IMR-90 (cell line): ENCODE results near the gene MSL3B.

Source experiments
- ATAC-seq: fragments of 200-7000 bp; cut with Tn5 transposase; 2 replicates; pipeline ENCODE4 v1.9.1; 2020; ENCODE audit warnings: low read depth, mild to moderate bottlenecking, moderate library complexity
- BruUV-seq: library from RNA; stranded (reverse); fragments of 400-500 nt; replicated peaks from 2 replicates; lab custom pipeline; 2021; lab: Mats Ljungman, UMichigan
- CTCF ChIA-PET: fragments of 300-600 bp; formaldehyde crosslinking; extraction: SDS; loops from one replicate; lab custom pipeline; 2021; ENCODE audit warnings: antibody characterized with exemption; lab: Yijun Ruan, JAX
- POLR2A ChIA-PET: fragments of 300-600 bp; sonication (Branson Sonifier 250); formaldehyde crosslinking; loops from one replicate; lab custom pipeline; 2022; ENCODE audit warnings: antibody characterized with exemption; ENCODE audit not compliant: unreplicated experiment; lab: Charles Lee
- DNase-seq: peaks from one replicate; pipeline ENCODE4 v3.0.0; 2013
- H2AFZ ChIP-seq: replicated peaks from 2 replicates; pipeline ENCODE3; 2013; ENCODE audit warnings: low read length, mild to moderate bottlenecking; ENCODE audit not compliant: poor library complexity
- H2AK5ac ChIP-seq: 2 replicates; pipeline ENCODE4 v1.6.1; 2013; ENCODE audit warnings: low read depth, low read length, inconsistent platforms
- H2AK9ac ChIP-seq: replicated peaks from 2 replicates; pipeline ENCODE3; 2013; ENCODE audit warnings: mild to moderate bottlenecking, low read depth, low read length, moderate library complexity; ENCODE audit not compliant: poor library complexity
- H2BK120ac ChIP-seq: 2 replicates; pipeline ENCODE4 v1.6.1; 2013; ENCODE audit warnings: low read depth, low read length, inconsistent platforms
- H2BK15ac ChIP-seq: 3 replicates; pipeline ENCODE4 v1.6.1; 2013; ENCODE audit warnings: low read depth, low read length, inconsistent platforms
- H2BK20ac ChIP-seq: 2 replicates; pipeline ENCODE4 v1.6.1; 2013; ENCODE audit warnings: low read depth, mild to moderate bottlenecking, inconsistent platforms, low read length, moderate library complexity
- H2BK5ac ChIP-seq: 2 replicates; pipeline ENCODE4 v1.6.1; 2013; ENCODE audit warnings: mild to moderate bottlenecking, low read depth, low read length, inconsistent platforms; ENCODE audit not compliant: poor library complexity, severe bottlenecking
- H3K14ac ChIP-seq: replicated peaks from 2 replicates; pipeline ENCODE4 v1.6.1; 2013; ENCODE audit warnings: low read depth, low read length, inconsistent platforms
- H3K18ac ChIP-seq: 2 replicates; pipeline ENCODE4 v1.6.1; 2013; ENCODE audit warnings: low read depth, low read length, control low read depth
- H3K23ac ChIP-seq: 2 replicates; pipeline ENCODE4 v1.6.1; 2013; ENCODE audit warnings: low read depth, low read length, inconsistent platforms
- H3K27ac ChIP-seq: 2 replicates; pipeline ENCODE4 v1.5.1; 2013; ENCODE audit warnings: mild to moderate bottlenecking, control low read depth, low read length; ENCODE audit not compliant: insufficient read depth
- H3K27me3 ChIP-seq: 2 replicates; pipeline ENCODE4 v1.6.1; 2013; ENCODE audit warnings: low read length; ENCODE audit not compliant: control insufficient read depth, insufficient read depth
- H3K36me3 ChIP-seq: 2 replicates; pipeline ENCODE4 v1.6.1; 2013; ENCODE audit warnings: low read length, mixed read lengths; ENCODE audit not compliant: control insufficient read depth, insufficient read depth
- H3K4ac ChIP-seq: 2 replicates; pipeline ENCODE4 v1.6.1; 2013; ENCODE audit warnings: low read depth, low read length, inconsistent platforms
- H3K4me1 ChIP-seq: 2 replicates; pipeline ENCODE4 v1.6.1; 2013; ENCODE audit warnings: low read length, mixed read lengths; ENCODE audit not compliant: control insufficient read depth, insufficient read depth
- H3K4me2 ChIP-seq: 2 replicates; pipeline ENCODE4 v1.6.1; 2013; ENCODE audit warnings: low read depth, mild to moderate bottlenecking, control low read depth, low read length, moderate library complexity
- H3K4me3 ChIP-seq: 2 replicates; pipeline ENCODE4 v1.5.1; 2013; ENCODE audit warnings: low read depth, mild to moderate bottlenecking, control low read depth, low read length, moderate library complexity; ENCODE audit not compliant: insufficient read depth
- H3K56ac ChIP-seq: 2 replicates; pipeline ENCODE4 v1.6.1; 2013; ENCODE audit warnings: low read length, inconsistent platforms; ENCODE audit not compliant: insufficient read depth; ENCODE audit errors: extremely low read depth
- H3K79me1 ChIP-seq, 2 experiments: 2 replicates each; pipeline ENCODE4 v1.6.1; 2013; ENCODE audit warnings: low read length in 2 of 2, inconsistent platforms in 1 of 2, low read depth in 1 of 2
- H3K9ac ChIP-seq: 2 replicates; pipeline ENCODE4 v1.6.1; 2013; ENCODE audit warnings: low read depth, low read length, control low read depth
- H3K9me1 ChIP-seq: 2 replicates; pipeline ENCODE4 v1.6.1; 2013; ENCODE audit warnings: low read length, inconsistent platforms; ENCODE audit not compliant: insufficient read depth
- H3K9me3 ChIP-seq: 2 replicates; pipeline ENCODE4 v1.6.1; 2013; ENCODE audit warnings: low read length; ENCODE audit not compliant: control insufficient read depth, insufficient read depth
- H4K20me1 ChIP-seq: 2 replicates; pipeline ENCODE4 v1.6.1; 2013; ENCODE audit warnings: low read length, inconsistent platforms; ENCODE audit not compliant: insufficient read depth
- H4K5ac ChIP-seq: 2 replicates; pipeline ENCODE4 v1.6.1; 2013; ENCODE audit warnings: mild to moderate bottlenecking, low read depth, low read length, control low read depth
- H4K8ac ChIP-seq, 2 experiments: 2 replicates each; pipeline ENCODE4 v1.6.1; 2013; ENCODE audit warnings: low read depth in 2 of 2, low read length in 2 of 2, control low read depth in 1 of 2, inconsistent platforms in 1 of 2
- H4K91ac ChIP-seq: 2 replicates; pipeline ENCODE4 v1.6.1; 2013; ENCODE audit warnings: low read depth, low read length, inconsistent platforms; ENCODE audit not compliant: insufficient read depth
- BHLHE40 ChIP-seq: fragments of 150-350 bp; IDR thresholded peaks from 2 replicates; pipeline ENCODE4 v1.6.1; 2016; ENCODE audit warnings: mild to moderate bottlenecking, low read depth, low read length
- CEBPB ChIP-seq: IDR thresholded peaks from 2 replicates; pipeline ENCODE4 v1.6.1; 2012; ENCODE audit warnings: low read depth, low read length, improper control_type of control experiment
- CHD1 ChIP-seq: IDR thresholded peaks from 2 replicates; pipeline ENCODE4 v1.6.1; 2012; ENCODE audit warnings: low read depth, low read length, improper control_type of control experiment
- FOS ChIP-seq: fragments of 150-350 bp; IDR thresholded peaks from 2 replicates; pipeline ENCODE4 v1.6.1; 2016; ENCODE audit warnings: low read depth, low read length
- MAFK ChIP-seq: IDR thresholded peaks from 2 replicates; pipeline ENCODE4 v1.6.1; 2012; ENCODE audit warnings: low read depth, low read length, improper control_type of control experiment
- MAZ ChIP-seq: IDR thresholded peaks from 2 replicates; pipeline ENCODE4 v1.6.1; 2012; ENCODE audit warnings: low read depth, mild to moderate bottlenecking, low read length, improper control_type of control experiment, moderate library complexity, borderline replicate concordance
- MXI1 ChIP-seq: IDR thresholded peaks from 2 replicates; pipeline ENCODE4 v1.6.1; 2012; ENCODE audit warnings: low read depth, mild to moderate bottlenecking, low read length, moderate library complexity, borderline replicate concordance
- NFE2L2 ChIP-seq: fragments of 150-350 bp; IDR thresholded peaks from 2 replicates; pipeline ENCODE4 v1.6.1; 2016; ENCODE audit warnings: low read depth, mild to moderate bottlenecking, low read length
- POLR2A ChIP-seq: IDR thresholded peaks from 2 replicates; pipeline ENCODE4 v1.6.1; 2012; ENCODE audit warnings: mild to moderate bottlenecking, low read depth, low read length
- RAD21 ChIP-seq: IDR thresholded peaks from 2 replicates; pipeline ENCODE4 v1.6.1; 2012; ENCODE audit warnings: low read length, improper control_type of control experiment
- RCOR1 ChIP-seq: IDR thresholded peaks from 2 replicates; pipeline ENCODE4 v1.6.1; 2012; ENCODE audit warnings: mild to moderate bottlenecking, low read length, improper control_type of control experiment; ENCODE audit not compliant: insufficient replicate concordance
- RFX5 ChIP-seq: IDR thresholded peaks from 2 replicates; pipeline ENCODE4 v1.8.0; 2012; ENCODE audit warnings: low read depth, mild to moderate bottlenecking, low read length, moderate library complexity
- SMC3 ChIP-seq: fragments of 150-350 bp; IDR thresholded peaks from 2 replicates; pipeline ENCODE4 v1.6.1; 2016; ENCODE audit warnings: low read depth, mild to moderate bottlenecking, antibody characterized with exemption, low read length, moderate library complexity
- WGBS, 2 experiments: methylation state at CpG; one replicate each; pipeline versions ENCODE4 v1.1.5 to v1.1.7; 2013; ENCODE audit warnings: missing lambda C conversion rate in 2 of 2; ENCODE audit not compliant: insufficient read length in 1 of 2; ENCODE audit errors: extremely low coverage in 2 of 2; 5-methylcytosine and 5-hydroxymethylcytosine counted together
- dilution Hi-C: fragments of 300-500 bp; cut with HindIII; formaldehyde crosslinking; loops from one replicate; pipeline ENCODE4 v1.14.3; 2018; ENCODE audit warnings: low sequenced_read_pairs; ENCODE audit not compliant: unreplicated experiment
- in situ Hi-C: fragments of 300-500 bp; cut with MboI; formaldehyde crosslinking; loops from 3 replicates; pipeline ENCODE4 v1.14.3; 2019; ENCODE audit warnings: low sequenced_read_pairs, inconsistent platforms, mixed read lengths
- intact Hi-C: fragments of 100-400 bp; cut with micrococcal nuclease; formaldehyde crosslinking; loops from 2 replicates; pipeline ENCODE4 v1.10.0; 2022
- TF ChIP-seq, protein P1 (sequence below): fragments of 150-350 bp; IDR thresholded peaks from 2 replicates; pipeline ENCODE4 v1.6.1; 2017; ENCODE audit warnings: mild to moderate bottlenecking, antibody characterized with exemption, low read length, low read depth
- TF ChIP-seq, protein P2 (sequence below): fragments of 150-350 bp; IDR thresholded peaks from 2 replicates; pipeline ENCODE4 v1.6.1; 2016; ENCODE audit warnings: low read depth, mild to moderate bottlenecking, low read length, moderate library complexity, borderline replicate concordance
- TF ChIP-seq, protein P3 (sequence below): conservative IDR thresholded peaks from 2 replicates; pipeline ENCODE4 v1.5.1; 2012; ENCODE audit warnings: mild to moderate bottlenecking, low read depth, low read length, improper control_type of control experiment

The MSL3B gene

DNA sequence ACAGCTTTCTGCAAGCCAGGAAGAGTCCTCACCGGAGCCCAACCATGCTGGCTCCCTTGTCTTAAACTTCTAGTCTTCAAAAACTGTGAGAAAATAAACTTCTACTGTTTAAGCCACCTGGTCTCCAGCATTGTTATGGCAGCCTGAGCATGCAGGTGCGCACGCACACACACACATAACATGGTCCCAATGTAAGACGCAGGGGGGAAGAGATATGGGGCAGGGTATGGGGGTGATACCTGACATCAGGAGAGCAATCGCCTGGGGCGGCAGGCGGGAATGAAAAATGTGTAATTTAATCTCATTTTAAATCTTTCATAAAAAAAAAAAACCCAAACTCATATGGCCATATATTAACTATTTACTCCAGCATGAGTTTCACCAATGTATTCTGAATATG is 31.8 kb downstream of the MSL3B start:
- Histone ChIP-seq H3K23ac (no peak overlapping the region), H3K14ac (no peak overlapping the region), H4K20me1 (peaks cover 22% of the 10 kb centered on the region), H3K4ac (no peak overlapping the region), H2BK5ac (no peak overlapping the region), H4K5ac (no peak overlapping the region), H3K56ac (no peak overlapping the region), H4K91ac (no peak overlapping the region), H3K4me1 (peaks cover 5% of the 10 kb centered on the region), H2BK120ac (no peak overlapping the region), H2AK9ac (no peak overlapping the region), H3K9me1 (peaks cover 5% of the 10 kb centered on the region), H3K4me2 (no peak overlapping the region), H2AFZ (no peak overlapping the region), H3K79me1 (peaks cover 39 to 64% of the 10 kb centered on the region in 2 experiments), H3K36me3 (peaks cover 7% of the 10 kb centered on the region), H3K9ac (no peak overlapping the region), H2BK20ac (no peak overlapping the region), H4K8ac (no peak overlapping the region), H3K18ac (no peak overlapping the region), H2BK15ac (no peak overlapping the region), H3K27ac (no peak overlapping the region), H2AK5ac (no peak overlapping the region), H3K9me3 (no peaks in the 10 kb centered on the region), H3K4me3 (no peak overlapping the region), H3K27me3 (no peaks in the 10 kb centered on the region)
- intact Hi-C loops = no loop called here
- POLR2A ChIA-PET = no interaction called here
- dilution Hi-C loops = no loop called here
- in situ Hi-C loops = loop anchor here (25.0 kb wide), 1 partner anchor 374 kb away; no protein-coding TSS in a partner anchor
- CTCF ChIA-PET = no interaction called here
- TF ChIP-seq FOS (no peak), SMC3 (no peak), MAFK (no peak), RAD21 (no peak), BHLHE40 (no peak), RFX5 (no peak), POLR2A (no peak), MXI1 (no peak), RCOR1 (no peak), MAZ (no peak), CEBPB (no peak), CHD1 (no peak), NFE2L2 (no peak)
- TF ChIP-seq, protein P1, sequence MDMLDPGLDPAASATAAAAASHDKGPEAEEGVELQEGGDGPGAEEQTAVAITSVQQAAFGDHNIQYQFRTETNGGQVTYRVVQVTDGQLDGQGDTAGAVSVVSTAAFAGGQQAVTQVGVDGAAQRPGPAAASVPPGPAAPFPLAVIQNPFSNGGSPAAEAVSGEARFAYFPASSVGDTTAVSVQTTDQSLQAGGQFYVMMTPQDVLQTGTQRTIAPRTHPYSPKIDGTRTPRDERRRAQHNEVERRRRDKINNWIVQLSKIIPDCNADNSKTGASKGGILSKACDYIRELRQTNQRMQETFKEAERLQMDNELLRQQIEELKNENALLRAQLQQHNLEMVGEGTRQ = no peak
- TF ChIP-seq, protein P2, sequence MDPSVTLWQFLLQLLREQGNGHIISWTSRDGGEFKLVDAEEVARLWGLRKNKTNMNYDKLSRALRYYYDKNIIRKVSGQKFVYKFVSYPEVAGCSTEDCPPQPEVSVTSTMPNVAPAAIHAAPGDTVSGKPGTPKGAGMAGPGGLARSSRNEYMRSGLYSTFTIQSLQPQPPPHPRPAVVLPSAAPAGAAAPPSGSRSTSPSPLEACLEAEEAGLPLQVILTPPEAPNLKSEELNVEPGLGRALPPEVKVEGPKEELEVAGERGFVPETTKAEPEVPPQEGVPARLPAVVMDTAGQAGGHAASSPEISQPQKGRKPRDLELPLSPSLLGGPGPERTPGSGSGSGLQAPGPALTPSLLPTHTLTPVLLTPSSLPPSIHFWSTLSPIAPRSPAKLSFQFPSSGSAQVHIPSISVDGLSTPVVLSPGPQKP = no peak
- TF ChIP-seq, protein P3, sequence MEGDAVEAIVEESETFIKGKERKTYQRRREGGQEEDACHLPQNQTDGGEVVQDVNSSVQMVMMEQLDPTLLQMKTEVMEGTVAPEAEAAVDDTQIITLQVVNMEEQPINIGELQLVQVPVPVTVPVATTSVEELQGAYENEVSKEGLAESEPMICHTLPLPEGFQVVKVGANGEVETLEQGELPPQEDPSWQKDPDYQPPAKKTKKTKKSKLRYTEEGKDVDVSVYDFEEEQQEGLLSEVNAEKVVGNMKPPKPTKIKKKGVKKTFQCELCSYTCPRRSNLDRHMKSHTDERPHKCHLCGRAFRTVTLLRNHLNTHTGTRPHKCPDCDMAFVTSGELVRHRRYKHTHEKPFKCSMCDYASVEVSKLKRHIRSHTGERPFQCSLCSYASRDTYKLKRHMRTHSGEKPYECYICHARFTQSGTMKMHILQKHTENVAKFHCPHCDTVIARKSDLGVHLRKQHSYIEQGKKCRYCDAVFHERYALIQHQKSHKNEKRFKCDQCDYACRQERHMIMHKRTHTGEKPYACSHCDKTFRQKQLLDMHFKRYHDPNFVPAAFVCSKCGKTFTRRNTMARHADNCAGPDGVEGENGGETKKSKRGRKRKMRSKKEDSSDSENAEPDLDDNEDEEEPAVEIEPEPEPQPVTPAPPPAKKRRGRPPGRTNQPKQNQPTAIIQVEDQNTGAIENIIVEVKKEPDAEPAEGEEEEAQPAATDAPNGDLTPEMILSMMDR = no peak
- DNase-seq (no peak), ATAC-seq (no peak)
- no CpG with 5 or more reads among the region's 7 CpGs for WGBS, 2 experiments
- no TSS peak for BruUV-seq
